H9 (cell line): ENCODE results near the gene ZNF208. TPM values are rescaled to one million over a fixed set of nuclear protein-coding genes. Genes with fewer than 3 reads are reported as not detected.

Source experiments
- DNase-seq: peaks from one replicate; pipeline ENCODE4 v3.0.0-alpha.2; 2017
- H2AFZ ChIP-seq: one replicate; pipeline ENCODE4 v1.6.1; 2013; ENCODE audit warnings: mild to moderate bottlenecking, low read length, control low read depth, moderate library complexity
- H2AK5ac ChIP-seq: 2 replicates; pipeline ENCODE4 v1.6.1; 2013; ENCODE audit warnings: low read length, control low read depth, mixed read lengths; ENCODE audit not compliant: insufficient read length
- H2BK120ac ChIP-seq: one replicate; pipeline ENCODE4 v1.6.1; 2013; ENCODE audit warnings: low read depth, mild to moderate bottlenecking, low read length, control low read depth, inconsistent platforms; ENCODE audit not compliant: poor library complexity, severe bottlenecking
- H2BK12ac ChIP-seq: 2 replicates; pipeline ENCODE4 v1.6.1; 2013; ENCODE audit warnings: low read length, control low read depth, mixed read lengths, low read depth; ENCODE audit not compliant: insufficient read length
- H2BK15ac ChIP-seq: 2 replicates; pipeline ENCODE4 v1.6.1; 2013; ENCODE audit warnings: low read depth, low read length, control low read depth
- H2BK20ac ChIP-seq: one replicate; pipeline ENCODE4 v1.6.1; 2013; ENCODE audit warnings: low read depth, mild to moderate bottlenecking, low read length, control low read depth, inconsistent platforms; ENCODE audit not compliant: poor library complexity, severe bottlenecking
- H2BK5ac ChIP-seq: 2 replicates; pipeline ENCODE4 v1.6.1; 2013; ENCODE audit warnings: low read length, control low read depth, mixed read lengths; ENCODE audit not compliant: insufficient read length
- H3K14ac ChIP-seq: 2 replicates; pipeline ENCODE4 v1.6.1; 2013; ENCODE audit warnings: low read length, control low read depth; ENCODE audit not compliant: insufficient read depth
- H3K18ac ChIP-seq: 2 replicates; pipeline ENCODE4 v1.6.1; 2013; ENCODE audit warnings: low read depth, mild to moderate bottlenecking, mixed read lengths, low read length, control low read depth; ENCODE audit not compliant: insufficient read length
- H3K23ac ChIP-seq: 2 replicates; pipeline ENCODE4 v1.6.1; 2013; ENCODE audit warnings: low read length, control low read depth, mixed read lengths, low read depth; ENCODE audit not compliant: insufficient read length
- H3K23me2 ChIP-seq: 2 replicates; pipeline ENCODE4 v1.6.1; 2013; ENCODE audit warnings: low read depth, mild to moderate bottlenecking, mixed read lengths, low read length, control low read depth; ENCODE audit not compliant: insufficient read length, poor library complexity, severe bottlenecking
- H3K27ac ChIP-seq: 2 replicates; pipeline ENCODE4 v1.5.1; 2013; ENCODE audit warnings: low read length, control low read depth, mixed read lengths, low read depth; ENCODE audit not compliant: insufficient read length
- H3K27me3 ChIP-seq: 2 replicates; pipeline ENCODE4 v1.6.1; 2013; ENCODE audit warnings: low read length, control low read depth, inconsistent platforms; ENCODE audit not compliant: insufficient read depth
- H3K4ac ChIP-seq: 2 replicates; pipeline ENCODE4 v1.6.1; 2013; ENCODE audit warnings: low read depth, mild to moderate bottlenecking, control low read depth, inconsistent platforms, low read length, moderate library complexity
- H3K4me1 ChIP-seq: 2 replicates; pipeline ENCODE4 v1.6.1; 2013; ENCODE audit warnings: low read length, control low read depth, inconsistent platforms; ENCODE audit not compliant: insufficient read depth
- H3K4me2 ChIP-seq: 2 replicates; pipeline ENCODE4 v1.6.1; 2013; ENCODE audit warnings: low read length, control low read depth, mixed read lengths; ENCODE audit not compliant: insufficient read length, insufficient read depth
- H3K56ac ChIP-seq: 2 replicates; pipeline ENCODE4 v1.6.1; 2013; ENCODE audit warnings: low read depth, mild to moderate bottlenecking, mixed read lengths, low read length, control low read depth; ENCODE audit not compliant: insufficient read length
- H3K79me1 ChIP-seq: 2 replicates; pipeline ENCODE4 v1.6.1; 2013; ENCODE audit warnings: low read depth, mild to moderate bottlenecking, moderate library complexity, low read length, control low read depth, inconsistent platforms; ENCODE audit not compliant: insufficient read depth, poor library complexity, severe bottlenecking
- H3K79me2 ChIP-seq: 2 replicates; pipeline ENCODE4 v1.6.1; 2013; ENCODE audit warnings: low read length, control low read depth, inconsistent platforms; ENCODE audit not compliant: insufficient read depth
- H3K9ac ChIP-seq: 2 replicates; pipeline ENCODE4 v1.6.1; 2013; ENCODE audit warnings: low read length, control low read depth, mixed read lengths; ENCODE audit not compliant: insufficient read length; ENCODE audit errors: extremely low read depth
- H3K9me3 ChIP-seq: one replicate; pipeline ENCODE4 v1.6.1; 2013; ENCODE audit warnings: low read depth, low read length, inconsistent platforms; ENCODE audit not compliant: control insufficient read depth
- H3T11ph ChIP-seq: one replicate; pipeline ENCODE4 v1.6.1; 2013; ENCODE audit warnings: mild to moderate bottlenecking, low read length, control low read depth, inconsistent platforms
- H4K20me1 ChIP-seq: one replicate; pipeline ENCODE4 v1.6.1; 2013; ENCODE audit not compliant: control insufficient read depth, insufficient read length, insufficient read depth
- H4K5ac ChIP-seq: 2 replicates; pipeline ENCODE4 v1.6.1; 2013; ENCODE audit warnings: low read depth, mild to moderate bottlenecking, mixed read lengths, low read length, control low read depth; ENCODE audit not compliant: insufficient read length
- H4K8ac ChIP-seq: replicated peaks from 2 replicates; pipeline ENCODE4 v1.6.1; 2013; ENCODE audit warnings: low read length, control low read depth, mixed read lengths, low read depth; ENCODE audit not compliant: insufficient read length
- H4K91ac ChIP-seq: 2 replicates; pipeline ENCODE4 v1.6.1; 2013; ENCODE audit warnings: low read depth, mild to moderate bottlenecking, moderate library complexity, mixed read lengths, low read length, control low read depth; ENCODE audit not compliant: insufficient read length
- H3K27ac Mint-ChIP-seq, 3 experiments: 2 replicates in 2 of 3; 3 replicates in 1 of 3; pipeline ENCODE4 v1.8.0; 2020 to 2021; ENCODE audit warnings: mixed read lengths in 3 of 3, mild to moderate bottlenecking in 1 of 3, moderate library complexity in 1 of 3
- H3K27me3 Mint-ChIP-seq: 2 replicates; pipeline ENCODE4 v1.8.0; 2021; ENCODE audit warnings: low read depth, mild to moderate bottlenecking, moderate library complexity, mixed read lengths
- H3K36me3 Mint-ChIP-seq, 3 experiments: 2 replicates in 2 of 3; 3 replicates in 1 of 3; pipeline ENCODE4 v1.8.0; 2020 to 2021; ENCODE audit warnings: low read depth in 3 of 3, mixed read lengths in 3 of 3; ENCODE audit not compliant: insufficient read depth in 1 of 3
- H3K4me1 Mint-ChIP-seq, 2 experiments: 2 replicates each; pipeline ENCODE4 v1.8.0; 2020; ENCODE audit warnings: mixed read lengths in 2 of 2
- H3K4me3 Mint-ChIP-seq, 2 experiments: 2 replicates in 1 of 2; 3 replicates in 1 of 2; pipeline ENCODE4 v1.8.0; 2020 to 2021; ENCODE audit warnings: mild to moderate bottlenecking in 2 of 2, mixed read lengths in 2 of 2, moderate library complexity in 1 of 2
- H3K9me3 Mint-ChIP-seq, 2 experiments: 2 replicates in 1 of 2; 3 replicates in 1 of 2; pipeline ENCODE4 v1.8.0; 2020; ENCODE audit warnings: mild to moderate bottlenecking in 2 of 2, mixed read lengths in 2 of 2, moderate library complexity in 1 of 2
- CTCF ChIP-seq: fragments of 200-600 bp; sonication (generic); conservative IDR thresholded peaks from 3 replicates; pipeline ENCODE4 v1.8.0; 2021; ENCODE audit warnings: antibody characterized with exemption, mild to moderate bottlenecking
- WGBS: extraction: QIAGEN DNeasy Blood & Tissue Kit; methylation state at CpG from one replicate; pipeline ENCODE4 v1.1.7; 2013; ENCODE audit warnings: missing lambda C conversion rate, low lambda C conversion rate, mixed read lengths; ENCODE audit not compliant: insufficient read length; ENCODE audit errors: extremely low coverage; 5-methylcytosine and 5-hydroxymethylcytosine counted together
- total RNA-seq: library from RNA; stranded (reverse); gene quantifications from 2 replicates; pipeline ENCODE4 v1.2.1, GENCODE V29; 2021

The ZNF208 gene
- total RNA-seq, 1 experiment from 2014 or later: not detected

GRCh38 chr19:21900401-21900800 is 110.3 kb downstream of the ZNF208 start:
- H3K9me3 Mint-ChIP-seq: peaks cover 97 to 98% of the 10 kb centered on the region in 2 experiments

More at GRCh38 chr19:21900401-21900800, 110.3 kb downstream of the ZNF208 start:
- Histone ChIP-seq H3K9me3 (peaks cover 64% of the 10 kb centered on the region), H2BK15ac (no peak overlapping the region), H3K4me1 (no peaks in the 10 kb centered on the region), H3K56ac (no peak overlapping the region), H3K27me3 (no peaks in the 10 kb centered on the region; the same call in 1 of the 2 replicates), H2BK20ac (no peak overlapping the region), H2BK12ac (no peak overlapping the region), H4K91ac (no peak overlapping the region), H2AFZ (no peak overlapping the region), H3K27ac (no peak overlapping the region), H3K9ac (no peak overlapping the region), H3K23me2 (no peaks in the 10 kb centered on the region), H3K4ac (no peak overlapping the region), H4K20me1 (no peaks in the 10 kb centered on the region), H2BK120ac (no peak overlapping the region), H3K18ac (no peak overlapping the region), H4K8ac (no peak overlapping the region), H3K79me1 (no peaks in the 10 kb centered on the region), H3T11ph (no peak overlapping the region), H3K23ac (no peak overlapping the region), H3K14ac (no peak overlapping the region), H3K4me2 (no peak overlapping the region), H4K5ac (no peak overlapping the region), H3K79me2 (no peaks in the 10 kb centered on the region), H2BK5ac (no peak overlapping the region), H2AK5ac (no peak overlapping the region)
- no peaks in the 10 kb centered on the region; the same call in 1 of the 2 replicates for H3K27me3 Mint-ChIP-seq
- H3K27ac Mint-ChIP-seq: no peak overlapping the region
- H3K4me3 Mint-ChIP-seq: no peak overlapping the region
- H3K4me1 Mint-ChIP-seq: no peaks in the 10 kb centered on the region
- peaks cover 0 to 42% (median 9%) of the 10 kb centered on the region in 3 experiments; a peak in 5 of 7 replicates for H3K36me3 Mint-ChIP-seq
- no peak for DNase-seq
- TF ChIP-seq CTCF: no peak
- WGBS: no CpG with 5 or more reads among the region's 1 CpG
